Hepatocyte (in vitro differentiated cells): ENCODE results near the gene MIA. TPM values are rescaled to one million over a fixed set of nuclear protein-coding genes. Genes with fewer than 3 reads are reported as not detected.

Experiments used
- DNase-seq: peaks from one replicate; pipeline ENCODE4 v3.0.0-alpha.2; 2016; ENCODE audit warnings: low spot score
- H2AFZ ChIP-seq: fragments of 200-600 bp; sonication (generic); 2 replicates; pipeline ENCODE4 v1.6.0; 2016; ENCODE audit warnings: antibody characterized with exemption, mild to moderate bottlenecking
- H3K27ac ChIP-seq: fragments of 200-600 bp; sonication (generic); 2 replicates; pipeline ENCODE4 v1.5.1; 2016; ENCODE audit warnings: mild to moderate bottlenecking
- H3K27me3 ChIP-seq: fragments of 200-600 bp; sonication (generic); 2 replicates; pipeline ENCODE4 v1.6.1; 2016
- H3K36me3 ChIP-seq: fragments of 200-600 bp; sonication (generic); replicated peaks from 2 replicates; pipeline ENCODE4 v1.5.1; 2016; ENCODE audit warnings: low read depth; ENCODE audit not compliant: insufficient read depth
- H3K4me1 ChIP-seq: fragments of 200-600 bp; sonication (generic); 2 replicates; pipeline ENCODE4 v1.5.1; 2016; ENCODE audit warnings: mild to moderate bottlenecking, moderate library complexity; ENCODE audit not compliant: insufficient read depth
- H3K4me2 ChIP-seq: fragments of 200-600 bp; sonication (generic); 2 replicates; pipeline ENCODE4 v1.6.0; 2016
- H3K4me3 ChIP-seq: fragments of 200-600 bp; sonication (generic); 2 replicates; pipeline ENCODE4 v1.5.1; 2016; ENCODE audit warnings: mild to moderate bottlenecking
- H3K79me2 ChIP-seq: fragments of 200-600 bp; sonication (generic); 2 replicates; pipeline ENCODE4 v1.6.0; 2017; ENCODE audit warnings: mild to moderate bottlenecking
- H3K9me2 ChIP-seq: fragments of 200-600 bp; sonication (generic); replicated peaks from 2 replicates; pipeline ENCODE4 v1.6.0; 2017; ENCODE audit warnings: mild to moderate bottlenecking; ENCODE audit not compliant: insufficient read depth
- H3K9me3 ChIP-seq: fragments of 200-600 bp; sonication (generic); 2 replicates; pipeline ENCODE4 v1.5.1; 2016; ENCODE audit warnings: low read depth, mild to moderate bottlenecking
- H4K20me1 ChIP-seq: fragments of 200-600 bp; sonication (generic); 2 replicates; pipeline ENCODE4 v1.6.0; 2016; ENCODE audit warnings: mild to moderate bottlenecking; ENCODE audit not compliant: insufficient read depth, poor library complexity, severe bottlenecking
- CTCF ChIP-seq: fragments of 200-600 bp; sonication (generic); IDR thresholded peaks from 2 replicates; pipeline ENCODE4 v1.5.1; 2016; ENCODE audit warnings: antibody characterized with exemption, mild to moderate bottlenecking; ENCODE audit not compliant: poor library complexity
- EZH2 ChIP-seq: fragments of 200-600 bp; sonication (generic); IDR thresholded peaks from 2 replicates; pipeline ENCODE4 v1.6.1; 2016; ENCODE audit warnings: antibody characterized with exemption, mild to moderate bottlenecking, borderline replicate concordance
- EZH2phosphoT487 ChIP-seq: fragments of 200-600 bp; sonication (generic); IDR thresholded peaks from one replicate; pipeline ENCODE4 v1.6.1; 2018; ENCODE audit warnings: antibody characterized with exemption, mild to moderate bottlenecking, low read depth, moderate library complexity; ENCODE audit not compliant: unreplicated experiment, severe bottlenecking
- WGBS: methylation state at CpG from one replicate; pipeline ENCODE4 v1.1.6; 2016; ENCODE audit warnings: low lambda C conversion rate; ENCODE audit errors: missing lambda C conversion rate; 5-methylcytosine and 5-hydroxymethylcytosine counted together
- polyA plus RNA-seq: library from polyadenylated mRNA; unstranded; fragments of >200 nt; fragmentation: Nextera tagmentation; extraction: Ambion mirVana; gene quantifications from 2 replicates; pipeline ENCODE4 v1.2.1, GENCODE V29; 2016
- total RNA-seq: library from RNA; depleted of rRNA; stranded (reverse); fragments of >200 nt; gene quantifications from 2 replicates; pipeline ENCODE4 v1.2.3, GENCODE V29; 2014

Gene MIA
- total and polyA plus RNA-seq, 2 experiments from 2014 or later, result 0.86 TPM; not detected in 1

DNA sequence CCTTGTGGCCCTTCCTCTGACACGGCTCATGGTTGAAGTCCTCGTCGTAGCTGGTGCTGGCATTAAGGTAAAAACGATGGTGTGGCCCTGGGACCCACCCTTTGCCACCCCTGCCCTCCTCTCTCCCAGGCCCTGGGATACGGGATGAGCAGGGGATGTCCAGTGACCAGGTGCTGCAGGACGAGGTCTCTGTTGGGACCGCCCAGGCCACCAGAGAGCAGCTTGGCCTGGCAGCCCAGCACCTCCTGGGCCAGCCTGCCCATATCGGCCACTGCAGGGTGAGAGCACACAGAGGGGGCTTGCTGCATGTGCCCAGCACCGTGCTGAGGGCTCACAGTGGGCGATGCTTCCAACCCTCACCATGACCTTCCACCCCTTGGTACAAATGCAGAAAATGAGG, 31.4 kb upstream of the MIA start:
- H3K27ac ChIP-seq, result no peak overlapping the region
- no peaks in the 10 kb centered on the region for H3K36me3 ChIP-seq

GRCh38 chr19:40744554-40745401, 30.5 kb upstream of the MIA start:
- H3K27me3 ChIP-seq, result no peaks in the 10 kb centered on the region
- DNase-seq, result peak; percentile 49
- H3K4me1 ChIP-seq, result peaks cover 18% of the 10 kb centered on the region
- H3K27ac ChIP-seq, result peak overlapping the region; percentile 79
- 59% methylated on average over 17 of the region's 17 CpGs for WGBS
- no peaks in the 10 kb centered on the region for H4K20me1 ChIP-seq
- H3K9me2 ChIP-seq, result no peaks in the 10 kb centered on the region
- peaks cover 7% of the 10 kb centered on the region for H3K79me2 ChIP-seq
- no peak overlapping the region for H3K4me3 ChIP-seq
- peak overlapping the region; percentile 56 for H3K4me2 ChIP-seq
- H2AFZ ChIP-seq, result no peak overlapping the region
- H3K36me3 ChIP-seq, result no peaks in the 10 kb centered on the region
- no peaks in the 10 kb centered on the region for H3K9me3 ChIP-seq
- TF ChIP-seq CTCF (peak; percentile 13), EZH2phosphoT487 (no peak)

More for the DNA sequence above, 31.4 kb upstream of the MIA start:
- no peaks in the 10 kb centered on the region for H3K79me2 ChIP-seq
- no peaks in the 10 kb centered on the region for H3K9me3 ChIP-seq
- no peaks in the 10 kb centered on the region for H3K9me2 ChIP-seq
- H4K20me1 ChIP-seq, result no peaks in the 10 kb centered on the region
- no peak overlapping the region for H3K4me2 ChIP-seq
- peaks cover 10% of the 10 kb centered on the region for H3K4me1 ChIP-seq
- no peak for DNase-seq
- no peak overlapping the region for H3K4me3 ChIP-seq
- no peak overlapping the region for H2AFZ ChIP-seq
- TF ChIP-seq EZH2 (no peak), EZH2phosphoT487 (no peak), CTCF (no peak)
- 96% methylated on average over 10 of the region's 10 CpGs for WGBS
- no peaks in the 10 kb centered on the region for H3K27me3 ChIP-seq

DNA sequence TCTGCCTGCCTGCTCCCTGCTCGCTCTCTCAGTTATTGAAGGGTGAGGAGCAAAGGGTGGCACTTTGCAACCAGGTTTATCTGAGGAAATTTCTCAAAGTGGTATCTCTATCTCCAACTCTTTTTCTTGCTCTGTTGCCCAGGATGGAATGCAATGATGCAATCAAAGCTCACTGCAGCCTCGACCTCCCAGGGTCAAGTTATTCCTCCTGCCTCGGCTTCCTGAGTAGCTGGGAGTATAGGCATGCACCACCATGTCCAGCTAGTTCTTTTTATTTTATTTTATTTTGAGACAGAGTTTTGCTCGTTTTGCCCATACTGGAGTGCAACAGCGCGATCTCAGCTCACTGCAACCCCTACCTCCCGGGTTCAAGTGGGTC, 29.9 kb upstream of the MIA start:
- no peak for DNase-seq
- TF ChIP-seq EZH2phosphoT487 (no peak), CTCF (no peak), EZH2 (no peak)
- peak overlapping the region; percentile 56 for H3K4me2 ChIP-seq
- H3K4me1 ChIP-seq, result peaks cover 20% of the 10 kb centered on the region
- H3K27ac ChIP-seq, result peak overlapping the region; percentile 79
- H3K9me3 ChIP-seq, result no peaks in the 10 kb centered on the region
- H3K9me2 ChIP-seq, result no peaks in the 10 kb centered on the region
- H3K27me3 ChIP-seq, result no peaks in the 10 kb centered on the region
- no peaks in the 10 kb centered on the region for H4K20me1 ChIP-seq
- 73% methylated on average over 7 of the region's 7 CpGs for WGBS
- H3K79me2 ChIP-seq, result peaks cover 10% of the 10 kb centered on the region
- no peaks in the 10 kb centered on the region for H3K36me3 ChIP-seq
- H3K4me3 ChIP-seq, result no peak overlapping the region
- no peak overlapping the region for H2AFZ ChIP-seq
